CD4-positive, alpha-beta T cell treated with Interleukin-10 for 1 hour (primary cell): Measurements from ENCODE around the gene PNMA5.

ENCODE experiments used
- DNase-seq: peaks from one replicate; pipeline ENCODE4 v3.0.0-alpha.2; 2020

The PNMA5 gene

DNA sequence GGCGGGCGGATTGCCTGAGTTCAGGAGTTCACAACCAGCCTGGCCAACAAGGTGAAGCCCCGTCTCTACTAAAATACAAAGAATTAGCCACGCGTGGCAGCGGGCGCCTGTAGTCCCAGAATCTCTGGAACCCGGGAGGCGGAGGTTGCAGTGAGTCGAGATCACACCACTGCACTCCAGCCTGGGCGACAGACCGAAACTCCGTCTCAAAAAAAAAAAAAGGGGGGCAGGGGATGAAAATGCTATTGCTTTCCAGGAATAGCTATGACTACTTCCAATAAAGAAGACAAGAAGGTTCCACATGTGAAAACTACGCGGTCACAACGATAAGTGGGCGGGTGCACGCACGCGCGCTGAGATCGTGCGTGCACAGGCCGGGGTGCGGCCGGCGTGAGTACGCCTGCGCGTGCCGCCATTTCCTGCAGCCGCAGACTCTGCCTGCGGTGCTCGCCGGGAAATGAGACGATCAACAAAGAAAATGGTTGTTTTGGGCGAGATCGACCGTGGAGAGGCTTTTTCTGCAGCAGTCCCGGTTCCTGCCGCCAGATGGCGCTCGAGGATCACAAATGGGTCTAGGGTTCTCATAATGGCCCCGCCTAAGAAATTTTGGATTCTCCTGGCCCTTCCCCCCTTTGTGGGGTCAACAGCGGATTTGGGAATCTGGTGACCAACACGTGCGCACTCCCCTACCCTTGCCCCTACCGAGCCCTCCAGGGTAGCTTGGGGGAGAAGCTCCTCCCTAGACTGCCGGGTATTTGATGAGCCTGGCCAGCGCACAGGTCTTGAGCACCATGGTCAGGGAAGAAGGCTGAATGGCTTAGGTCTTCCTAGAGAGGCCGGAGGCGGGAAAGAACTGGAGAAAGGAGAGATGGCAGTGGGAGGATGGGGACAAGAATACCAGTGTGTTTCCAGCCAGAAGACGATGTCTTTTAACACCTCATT lies 35.1 kb downstream of the PNMA5 start:
- DNase-seq, result peak; percentile 94

- DNase-seq, result no peak
Measured at GRCh38 chrX:152958047-152958446, 35.9 kb downstream of the PNMA5 start.

DNA sequence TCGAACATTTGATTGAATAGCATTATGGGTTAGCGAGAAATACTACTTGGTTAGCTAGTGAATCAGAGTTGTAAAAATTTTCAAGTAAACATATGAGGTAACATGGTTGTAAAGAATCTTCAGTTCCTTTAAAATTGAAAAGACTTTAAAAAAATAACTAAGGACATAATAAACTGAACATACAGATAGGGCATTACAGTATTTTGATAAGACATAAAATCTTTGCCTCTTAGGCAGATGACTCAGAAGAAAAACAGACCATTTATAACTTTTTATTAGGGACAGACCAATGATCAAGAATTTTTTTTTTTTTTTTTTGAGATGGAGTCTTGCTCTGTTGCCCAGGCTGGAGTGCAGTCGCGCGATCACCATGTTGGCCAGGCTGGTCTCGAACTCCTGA lies 43.1 kb downstream of the PNMA5 start:
- DNase-seq, result no peak

DNA sequence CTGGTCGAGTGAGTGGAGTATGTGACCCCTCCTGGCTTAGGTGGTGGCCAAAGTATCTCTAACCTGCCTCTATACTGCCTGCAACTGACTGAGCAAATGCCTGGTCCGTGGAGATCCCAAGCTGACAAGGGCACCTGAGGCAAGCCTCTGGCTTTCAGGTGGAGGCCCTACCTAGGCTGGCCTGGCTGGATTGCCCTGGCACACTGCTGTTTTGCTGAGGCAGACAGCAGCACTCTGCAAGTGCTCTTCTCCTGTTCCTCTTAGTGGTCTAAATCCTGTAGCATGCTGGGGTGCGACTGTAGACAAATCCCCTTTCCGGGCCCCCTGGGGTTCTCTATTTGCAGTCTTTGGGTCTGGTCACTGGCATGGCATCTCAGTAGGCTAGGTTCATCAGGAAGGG lies 44.8 kb downstream of the PNMA5 start:
- no peak for DNase-seq

DNA sequence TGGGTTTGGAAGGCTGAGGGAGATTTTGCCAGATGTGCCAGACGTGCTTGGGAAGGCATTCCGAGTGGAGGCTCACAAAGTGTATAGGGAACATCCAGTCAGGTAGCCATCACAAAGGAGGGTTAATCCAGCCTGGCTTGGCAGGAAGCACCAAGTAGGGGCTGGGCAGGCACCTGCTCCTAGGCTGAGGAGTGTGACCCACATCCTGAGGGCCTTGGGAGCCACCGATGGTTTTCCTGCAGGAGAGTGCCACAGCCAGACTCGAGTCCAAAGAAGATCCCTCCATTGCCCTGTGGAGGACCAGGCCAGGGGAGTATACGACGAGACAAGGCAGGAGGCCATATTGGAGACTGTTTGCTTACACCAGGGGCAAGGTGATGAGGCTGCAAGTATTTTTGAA lies 47.2 kb downstream of the PNMA5 start:
- DNase-seq, result no peak

DNA sequence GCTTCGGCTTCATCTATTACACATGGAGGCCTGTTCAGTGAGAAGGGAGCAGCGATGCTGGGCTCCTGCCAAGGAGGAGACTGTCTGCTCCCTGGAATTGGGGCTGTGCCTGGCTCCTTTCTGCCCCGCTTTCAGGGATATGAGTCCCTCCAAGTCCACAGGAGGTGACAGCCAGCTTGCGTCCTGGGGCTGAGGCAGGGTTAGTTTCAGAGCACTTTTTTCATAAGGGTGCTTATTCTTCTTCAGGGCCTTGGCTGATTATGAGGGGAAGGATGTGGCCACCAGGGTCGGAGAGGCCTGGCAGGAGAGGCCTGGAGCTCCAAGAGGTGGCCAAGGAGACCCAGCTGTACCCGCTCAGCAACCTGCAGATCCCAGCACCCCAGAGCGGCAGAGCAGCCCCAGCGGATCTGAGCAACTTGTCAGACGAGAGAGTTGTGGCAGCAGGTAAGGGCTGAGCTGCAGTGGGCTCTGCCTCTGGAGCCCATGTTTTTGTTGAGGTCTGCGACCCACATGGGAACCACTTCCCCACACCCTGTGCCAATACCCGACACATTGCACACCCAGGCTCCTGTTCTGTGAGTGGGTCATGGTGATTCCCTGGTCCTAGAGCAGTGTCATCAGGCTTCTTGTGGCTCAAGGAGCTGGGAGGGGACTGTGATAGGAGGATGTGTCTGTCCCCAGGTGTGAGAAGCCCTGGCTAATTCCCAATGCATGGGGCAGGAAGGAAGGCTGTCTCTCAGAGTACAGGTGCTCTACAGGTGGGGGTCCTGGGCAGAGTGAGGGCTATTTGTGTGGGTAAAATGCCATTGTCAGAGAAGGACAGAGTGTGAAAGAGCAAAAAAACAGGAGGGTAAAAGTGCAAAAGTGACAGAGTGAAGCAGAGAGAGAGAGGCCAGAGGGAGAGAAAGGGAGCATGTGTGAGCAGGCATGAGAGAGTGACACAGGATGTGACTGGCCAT lies 48.6 kb downstream of the PNMA5 start:
- no peak for DNase-seq

DNA sequence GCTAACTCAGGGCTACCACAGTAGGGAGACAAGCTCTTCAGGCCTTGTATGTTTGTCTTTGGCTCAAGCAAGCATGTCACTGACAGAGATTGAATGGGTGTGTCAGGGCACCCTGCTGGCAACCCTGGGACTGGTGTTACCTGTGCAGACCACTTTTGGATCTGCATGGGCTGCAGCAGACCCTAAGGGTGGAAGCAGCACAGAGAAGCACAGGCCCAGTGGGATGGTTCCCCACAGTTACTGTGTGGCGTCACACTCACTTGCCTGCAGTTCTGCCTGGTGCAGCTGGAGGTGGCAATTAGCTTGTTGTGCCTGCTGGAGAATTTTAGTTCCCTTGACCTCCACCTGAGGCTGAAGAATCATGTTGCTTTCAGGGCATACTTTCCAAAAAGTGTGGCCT lies 50.1 kb downstream of the PNMA5 start:
- DNase-seq, result no peak

- DNase-seq, result no peak
Measured at GRCh38 chrX:152942077-152942442, 51.9 kb downstream of the PNMA5 start.

- peak; percentile 94 for DNase-seq
Measured at GRCh38 chrX:152941328-152942076, 52.4 kb downstream of the PNMA5 start.
